ENCODE data around the gene PRKACG.

Gene PRKACG

GRCh38 chr9:68981789-68982188 lies 32.1 kb downstream of the PRKACG start:
- DNase-seq (ENCODE audit: low read depth): no peak

- no peak for DNase-seq (ENCODE audit: low read depth)
These were observed 33.5 kb downstream of the PRKACG start for GRCh38 chr9:68980341-68980914.

- no peak for DNase-seq (ENCODE audit: low read depth)
These were observed 34.2 kb downstream of the PRKACG start for GRCh38 chr9:68979538-68980314.

- no peak for DNase-seq (ENCODE audit: low read depth)
These were observed 35.4 kb downstream of the PRKACG start for GRCh38 chr9:68978501-68978900.

- no peak for DNase-seq (ENCODE audit: low read depth)
These were observed 35.8 kb downstream of the PRKACG start for GRCh38 chr9:68978066-68978465.

- no peak for DNase-seq (ENCODE audit: low read depth)
These were observed 38.4 kb downstream of the PRKACG start for GRCh38 chr9:68975365-68976043.

GRCh38 chr9:68974901-68975300 lies 39.0 kb downstream of the PRKACG start:
- no peak for DNase-seq (ENCODE audit: low read depth)

GRCh38 chr9:68974431-68974830 lies 39.5 kb downstream of the PRKACG start:
- DNase-seq (ENCODE audit: low read depth): no peak

GRCh38 chr9:68973619-68974018 lies 40.3 kb downstream of the PRKACG start:
- DNase-seq (ENCODE audit: low read depth): no peak

- no peak for DNase-seq (ENCODE audit: low read depth)
These were observed 43.8 kb downstream of the PRKACG start for GRCh38 chr9:68970151-68970550.

GRCh38 chr9:68969538-68969937 lies 44.4 kb downstream of the PRKACG start:
- DNase-seq (ENCODE audit: low read depth): no peak

GRCh38 chr9:68967800-68968199 lies 46.1 kb downstream of the PRKACG start:
- no peak for DNase-seq (ENCODE audit: low read depth)

- DNase-seq (ENCODE audit: low read depth): no peak
These were observed 47.4 kb downstream of the PRKACG start for GRCh38 chr9:68966496-68966944.

- DNase-seq (ENCODE audit: low read depth): no peak
These were observed 49.1 kb downstream of the PRKACG start for GRCh38 chr9:68964765-68965164.

GRCh38 chr9:68964102-68964541 lies 49.8 kb downstream of the PRKACG start:
- DNase-seq (ENCODE audit: low read depth): no peak

GRCh38 chr9:68963416-68963815 lies 50.5 kb downstream of the PRKACG start:
- DNase-seq (ENCODE audit: low read depth): no peak
